Gastroesophageal sphincter (tissue), 4 donors: ENCODE measurements around the gene KASH5. TPM values are rescaled to one million over a fixed set of nuclear protein-coding genes. Genes with fewer than 3 reads are reported as not detected.
"Not testable (repeated sequence)": the region's sequence is repeated elsewhere in the genome, so short reads cannot be mapped to it uniquely, and the experiment has no call there.

Experiments
- ATAC-seq: fragments of 150-250 bp; one replicate; pipeline ENCODE4 v1.9.1; 2016; ENCODE audit warnings: mild to moderate bottlenecking, moderate library complexity
- H3K27ac ChIP-seq, 4 donors: fragments of 200-600 bp; sonication (generic) in 3 of 4; 1 replicate in 3 of 4; 2 replicates in 1 of 4; pipeline ENCODE4 v1.5.1; 2016 to 2019
- H3K27me3 ChIP-seq: fragments of 200-600 bp; sonication (generic); one replicate; pipeline ENCODE4 v1.5.1; 2019
- H3K36me3 ChIP-seq, 2 donors: fragments of 200-600 bp; sonication (generic); one replicate each; pipeline ENCODE4 v1.5.1; 2019; ENCODE audit warnings: control low read depth in 1 of 2
- H3K4me1 ChIP-seq, 3 donors: fragments of 200-600 bp; sonication (generic); 1 replicate in 2 of 3; 2 replicates in 1 of 3; pipeline ENCODE4 v1.5.1; 2016 to 2019; ENCODE audit warnings: control low read depth in 2 of 3
- H3K4me3 ChIP-seq, 2 donors: fragments of 200-600 bp; sonication (generic); one replicate each; pipeline ENCODE4 v1.5.1; 2019; ENCODE audit warnings: mild to moderate bottlenecking in 1 of 2, moderate library complexity in 1 of 2
- H3K9me3 ChIP-seq, 3 donors: fragments of 200-600 bp; sonication (generic); one replicate each; pipeline ENCODE4 v1.5.1; 2017 to 2019; ENCODE audit warnings: control low read depth in 2 of 3
- EP300 ChIP-seq: sonication (generic); formaldehyde crosslinking; IDR thresholded peaks from one replicate; pipeline ENCODE4 v1.6.1; 2017; ENCODE audit warnings: antibody characterized with exemption, mild to moderate bottlenecking
- POLR2A ChIP-seq, 2 donors: fragments of 450-650 bp; IDR thresholded peaks; one replicate each; pipeline ENCODE4 v1.6.1; 2017; ENCODE audit warnings: antibody characterized with exemption in 2 of 2, mild to moderate bottlenecking in 2 of 2, moderate library complexity in 1 of 2
- POLR2AphosphoS5 ChIP-seq: sonication (generic); formaldehyde crosslinking; IDR thresholded peaks from one replicate; pipeline ENCODE4 v1.6.1; 2017; ENCODE audit warnings: antibody characterized with exemption
- WGBS, 2 donors: methylation state at CpG; one replicate each; pipeline ENCODE4 v1.1.5; 2018; ENCODE audit warnings: low coverage in 1 of 2; 5-methylcytosine and 5-hydroxymethylcytosine counted together
- total RNA-seq, 4 donors: library from RNA; depleted of rRNA; stranded (reverse); fragments of >200 nt; gene quantifications; one replicate each; pipeline ENCODE4 v1.1.0, GENCODE V29; 2016
- TF ChIP-seq, protein P1 (sequence below), 4 experiments: fragments of 200-600 bp in 2 of 4; fragments of 450-650 bp in 2 of 4; sonication (generic) in 1 of 4; IDR thresholded peaks; one replicate each; pipeline ENCODE4 v1.5.1; 2017 to 2019; ENCODE audit warnings: antibody characterized with exemption in 4 of 4, mild to moderate bottlenecking in 2 of 4, moderate library complexity in 2 of 4

Gene KASH5
- total RNA-seq, 4 donors from 2014 or later = not detected

DNA sequence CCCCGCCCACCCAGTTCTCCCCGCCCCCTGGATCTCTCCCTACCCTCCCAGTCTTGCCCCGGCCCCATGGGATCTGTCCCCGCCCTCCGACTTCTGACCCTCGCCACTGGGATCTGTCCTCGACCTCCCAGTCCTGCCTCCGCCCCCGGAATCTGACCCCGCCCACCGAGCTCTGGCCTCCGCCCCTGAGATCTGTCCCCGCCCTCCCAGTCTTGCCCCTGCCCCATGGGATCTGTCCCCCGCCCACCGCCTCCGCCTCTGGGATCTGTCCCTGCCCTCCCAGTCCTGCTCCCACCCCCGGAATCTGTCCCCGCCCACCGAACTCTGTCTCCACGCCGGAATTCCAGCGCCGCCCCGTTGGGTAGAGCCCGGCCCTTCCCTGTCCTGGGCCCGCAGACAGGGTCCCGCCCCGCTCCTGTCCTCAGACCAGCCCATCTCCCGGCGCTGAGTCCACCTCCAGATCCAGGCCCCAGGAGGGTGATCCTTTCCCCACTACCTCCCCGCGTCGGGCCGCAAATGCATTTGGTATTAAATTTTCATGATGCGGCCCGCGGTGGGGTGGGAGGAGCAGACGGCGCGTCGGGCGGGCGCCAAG, 54.8 kb downstream of the KASH5 start:
- Histone ChIP-seq H3K27me3 (peaks cover 54% of the 10 kb centered on the region), H3K4me3 (peak overlapping the region; percentile 31 to 67), H3K9me3 (no peaks in the 10 kb centered on the region), H3K27ac (peak overlapping the region in 3 of 4 donors; percentile 77 to 82 (median 82)), H3K36me3 (peaks cover 0 to 18% of the 10 kb centered on the region in 2 donors), H3K4me1 (peaks cover 0 to 35% (median 8%) of the 10 kb centered on the region in 3 donors)
- WGBS, 2 donors = 6% methylated on average over 12 of the region's 43 CpGs; no CpG with 5 or more reads in 1 of the 2 donors
- TF ChIP-seq EP300 = no peak
- no peak for TF ChIP-seq POLR2AphosphoS5
- TF ChIP-seq, protein P1, sequence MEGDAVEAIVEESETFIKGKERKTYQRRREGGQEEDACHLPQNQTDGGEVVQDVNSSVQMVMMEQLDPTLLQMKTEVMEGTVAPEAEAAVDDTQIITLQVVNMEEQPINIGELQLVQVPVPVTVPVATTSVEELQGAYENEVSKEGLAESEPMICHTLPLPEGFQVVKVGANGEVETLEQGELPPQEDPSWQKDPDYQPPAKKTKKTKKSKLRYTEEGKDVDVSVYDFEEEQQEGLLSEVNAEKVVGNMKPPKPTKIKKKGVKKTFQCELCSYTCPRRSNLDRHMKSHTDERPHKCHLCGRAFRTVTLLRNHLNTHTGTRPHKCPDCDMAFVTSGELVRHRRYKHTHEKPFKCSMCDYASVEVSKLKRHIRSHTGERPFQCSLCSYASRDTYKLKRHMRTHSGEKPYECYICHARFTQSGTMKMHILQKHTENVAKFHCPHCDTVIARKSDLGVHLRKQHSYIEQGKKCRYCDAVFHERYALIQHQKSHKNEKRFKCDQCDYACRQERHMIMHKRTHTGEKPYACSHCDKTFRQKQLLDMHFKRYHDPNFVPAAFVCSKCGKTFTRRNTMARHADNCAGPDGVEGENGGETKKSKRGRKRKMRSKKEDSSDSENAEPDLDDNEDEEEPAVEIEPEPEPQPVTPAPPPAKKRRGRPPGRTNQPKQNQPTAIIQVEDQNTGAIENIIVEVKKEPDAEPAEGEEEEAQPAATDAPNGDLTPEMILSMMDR (IDR thresholded peaks at IDR 0.05) = no peak
- no peak for TF ChIP-seq POLR2A (IDR thresholded peaks at IDR 0.05)
- ATAC-seq = peak; percentile 79

DNA sequence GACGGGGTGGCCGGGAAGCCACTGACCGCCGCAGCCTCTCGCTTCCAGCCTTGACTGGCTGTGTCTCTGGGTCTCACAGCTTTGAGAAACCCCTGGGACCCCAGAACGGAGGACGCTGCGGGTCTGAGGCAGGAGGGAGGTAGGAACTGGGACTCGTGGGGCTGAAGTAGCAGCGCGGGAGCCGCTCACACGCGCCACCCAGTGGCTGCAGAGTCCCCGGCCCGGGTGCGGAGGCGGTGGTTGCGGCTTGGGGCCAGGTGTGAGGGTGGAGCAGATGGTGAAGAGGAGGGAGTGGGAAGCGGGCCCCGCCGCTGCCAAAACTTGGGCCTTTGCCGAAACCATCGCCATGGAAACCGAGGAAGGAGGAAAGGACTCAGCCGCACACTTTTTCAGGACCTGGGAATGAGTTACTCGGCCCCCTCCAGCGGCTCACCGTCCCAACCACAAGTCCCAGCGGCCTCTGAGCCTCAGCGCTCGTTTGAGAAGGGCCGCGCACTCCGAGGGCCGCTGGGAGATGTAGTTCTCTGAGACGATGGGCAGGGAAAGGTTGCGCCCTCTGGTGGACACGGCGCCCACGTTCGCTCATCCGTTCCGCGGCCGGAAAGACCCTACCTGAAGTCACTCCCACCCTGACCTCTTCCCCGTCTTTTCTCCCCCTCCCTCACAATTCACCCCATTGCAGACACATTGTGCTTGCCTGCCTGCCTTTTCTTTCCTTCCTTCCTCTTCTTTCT, 55.5 kb downstream of the KASH5 start:
- no peaks in the 10 kb centered on the region for H3K9me3 ChIP-seq
- 2% methylated on average over 12 to 24 of the region's 47 CpGs for WGBS, 2 donors
- TF ChIP-seq EP300 (no peak), POLR2A (IDR thresholded peaks at IDR 0.05) (no peak), POLR2AphosphoS5 (no peak)
- TF ChIP-seq, protein P1 (IDR thresholded peaks at IDR 0.05) = peak in 3 of 4 experiments; percentile 77 to 81 (median 79)
- peaks cover 47% of the 10 kb centered on the region for H3K27me3 ChIP-seq
- H3K4me1 ChIP-seq = peaks cover 0 to 42% (median 9%) of the 10 kb centered on the region in 3 donors
- H3K36me3 ChIP-seq = peaks cover 0 to 25% of the 10 kb centered on the region in 2 donors
- ATAC-seq = peak; percentile 88
- H3K27ac ChIP-seq = peak overlapping the region in 3 of 4 donors; percentile 77 to 82 (median 82)
- H3K4me3 ChIP-seq = peak overlapping the region; percentile 31 to 67

- peaks cover 0 to 43% (median 9%) of the 10 kb centered on the region in 3 donors for H3K4me1 ChIP-seq
- H3K27ac ChIP-seq = peak overlapping the region in 1 of 4 donors; percentile 82
- WGBS, 2 donors = 41% methylated on average over 2 of the region's 5 CpGs; no CpG with 5 or more reads in 1 of the 2 donors
Measured at GRCh38 chr19:49444100-49444700, 56.2 kb downstream of the KASH5 start.

GRCh38 chr19:49445997-49446396, 57.9 kb downstream of the KASH5 start:
- H3K36me3 ChIP-seq = peaks cover 0 to 45% of the 10 kb centered on the region in 2 donors
- peaks cover 0 to 51% (median 14%) of the 10 kb centered on the region in 3 donors for H3K4me1 ChIP-seq
- H3K4me3 ChIP-seq = no peak overlapping the region
- H3K9me3 ChIP-seq = no peaks in the 10 kb centered on the region
- WGBS, 2 donors = 100% methylated on average over 1 of the region's 3 CpGs
- H3K27me3 ChIP-seq = peaks cover 23% of the 10 kb centered on the region
- TF ChIP-seq POLR2A (IDR thresholded peaks at IDR 0.05) (no peak), POLR2AphosphoS5 (no peak), EP300 (no peak)
- TF ChIP-seq, protein P1 (IDR thresholded peaks at IDR 0.05) = no peak
- no peak overlapping the region for H3K27ac ChIP-seq
- no peak for ATAC-seq

More at GRCh38 chr19:49444100-49444700, 56.2 kb downstream of the KASH5 start:
- H3K4me3 ChIP-seq, H3K9me3 ChIP-seq, ATAC-seq: not testable (repeated sequence)
- peaks cover 41% of the 10 kb centered on the region for H3K27me3 ChIP-seq
- H3K36me3 ChIP-seq = peaks cover 0 to 32% of the 10 kb centered on the region in 2 donors
